ENCODE measurements around the gene EXOC3. TPM values are rescaled to one million over a fixed set of nuclear protein-coding genes. Genes with fewer than 3 reads are reported as not detected.

The EXOC3 gene
- total RNA-seq, 1 experiment from 2014 or later: 52.4 TPM

DNA sequence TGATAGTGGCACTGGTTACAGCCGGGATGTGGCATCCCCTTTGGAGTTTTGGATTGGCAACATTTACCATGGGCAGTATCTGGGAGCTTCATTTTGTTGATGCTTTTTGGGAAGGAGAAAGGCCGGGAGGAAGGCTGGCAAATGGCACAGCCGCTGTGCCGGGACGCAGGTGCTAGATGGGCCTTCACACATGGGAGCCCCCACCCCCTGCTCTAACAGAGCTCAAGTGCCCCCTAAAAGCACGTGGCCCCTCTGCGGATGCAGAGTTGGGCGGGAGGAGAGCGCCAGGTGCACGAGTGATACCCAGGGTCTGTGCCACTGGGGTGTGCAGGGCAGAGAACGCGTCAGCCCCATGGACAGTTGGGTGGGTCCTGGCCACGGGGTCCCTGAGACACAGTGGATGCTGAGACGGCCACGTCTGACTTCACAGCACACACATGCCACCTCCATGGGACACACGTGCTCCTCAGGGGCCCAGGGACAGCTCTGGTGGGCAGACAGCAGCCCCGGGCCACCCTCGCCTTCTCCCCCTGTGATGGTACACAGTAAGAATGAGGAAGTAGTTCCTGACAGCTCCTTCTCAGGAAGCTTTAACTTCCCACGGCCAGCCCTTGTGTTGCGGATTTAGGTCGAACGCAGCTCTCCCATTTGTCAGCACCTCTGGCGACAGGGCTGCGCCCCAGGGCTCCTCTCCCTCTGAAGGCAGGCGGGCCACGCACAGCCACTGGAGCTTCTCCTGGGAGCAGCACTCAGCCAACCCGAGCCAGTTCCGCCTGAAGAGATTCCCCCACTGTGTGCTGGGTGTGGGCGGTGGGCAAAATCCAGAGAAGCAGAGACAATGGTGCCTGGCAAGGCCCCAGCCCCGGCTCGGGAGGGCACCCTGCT, 70.5 kb downstream of the EXOC3 start:
- H3K27me3 ChIP-seq (ENCODE audit: insufficient read depth, low read length): no peaks in the 10 kb centered on the region; the same call in 1 of the 2 replicates
- RAD21 ChIA-PET (ENCODE audit: low non-redundant PET in 1 of 2, low total read pairs in 2 of 2, uncharacterized antibody in 2 of 2, unreplicated experiment in 2 of 2): no interaction called here
- no peaks in the 10 kb centered on the region for H3K9me3 ChIP-seq (ENCODE audit: control insufficient read depth in 1 of 2, insufficient read depth in 1 of 2, low read depth in 1 of 2, low read length in 2 of 2)
- CTCF ChIA-PET: no interaction called here
- TF ChIP-seq SIN3A (IDR thresholded peaks at IDR 0.05; ENCODE audit: low read depth) (no peak), POLR2AphosphoS5 (IDR thresholded peaks at IDR 0.05; ENCODE audit: low read depth, low read length) (no peak), RAD21 (IDR thresholded peaks at IDR 0.05; ENCODE audit: low read depth) (no peak), SRF (IDR thresholded peaks at IDR 0.05; ENCODE audit: low read depth) (no peak), SP1 (IDR thresholded peaks at IDR 0.05; ENCODE audit: low read depth) (no peak), TCF7L2 (IDR thresholded peaks at IDR 0.05; ENCODE audit: borderline replicate concordance, extremely low read depth, insufficient read depth, insufficient read length) (no peak)
- TF ChIP-seq, protein P1, sequence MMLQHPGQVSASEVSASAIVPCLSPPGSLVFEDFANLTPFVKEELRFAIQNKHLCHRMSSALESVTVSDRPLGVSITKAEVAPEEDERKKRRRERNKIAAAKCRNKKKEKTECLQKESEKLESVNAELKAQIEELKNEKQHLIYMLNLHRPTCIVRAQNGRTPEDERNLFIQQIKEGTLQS (IDR thresholded peaks at IDR 0.05): no peak
- TF ChIP-seq, protein P2, sequence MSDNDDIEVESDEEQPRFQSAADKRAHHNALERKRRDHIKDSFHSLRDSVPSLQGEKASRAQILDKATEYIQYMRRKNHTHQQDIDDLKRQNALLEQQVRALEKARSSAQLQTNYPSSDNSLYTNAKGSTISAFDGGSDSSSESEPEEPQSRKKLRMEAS (IDR thresholded peaks at IDR 0.05): no peak
- POLR2A ChIA-PET: no interaction called here
- H2AFZ ChIP-seq (ENCODE audit: low read depth, low read length, poor library complexity, severe bottlenecking): no peak overlapping the region
- H3K27ac ChIP-seq (ENCODE audit: low read depth, low read length): no peak overlapping the region
- H3K79me2 ChIP-seq (ENCODE audit: insufficient read depth, low read length): no peaks in the 10 kb centered on the region
- intact Hi-C loops (cut with micrococcal nuclease): no loop called here
- DNase-seq (ENCODE audit: low read depth, low spot score) (no peak), ATAC-seq (no peak)
- BruUV-seq (replicated peaks): no TSS peak
- H3K9ac ChIP-seq (ENCODE audit: low read length): no peak overlapping the region
- H3K4me3 ChIP-seq (replicated peaks in 1 of 2; ENCODE audit: low read depth in 1 of 2, low read length in 2 of 2): no peak overlapping the region
- H4K20me1 ChIP-seq (ENCODE audit: insufficient read depth): no peaks in the 10 kb centered on the region
- no peaks in the 10 kb centered on the region for H3K4me1 ChIP-seq (ENCODE audit: control insufficient read depth in 1 of 2, insufficient read depth in 2 of 2, low read length in 2 of 2)
- H3K4me2 ChIP-seq (ENCODE audit: low read length): no peak overlapping the region
- H3K36me3 ChIP-seq (ENCODE audit: control insufficient read depth in 1 of 2, insufficient read depth in 2 of 2, low read length in 2 of 2): no peaks in the 10 kb centered on the region
- H3K9me2 ChIP-seq (ENCODE audit: insufficient read depth): no peaks in the 10 kb centered on the region

DNA sequence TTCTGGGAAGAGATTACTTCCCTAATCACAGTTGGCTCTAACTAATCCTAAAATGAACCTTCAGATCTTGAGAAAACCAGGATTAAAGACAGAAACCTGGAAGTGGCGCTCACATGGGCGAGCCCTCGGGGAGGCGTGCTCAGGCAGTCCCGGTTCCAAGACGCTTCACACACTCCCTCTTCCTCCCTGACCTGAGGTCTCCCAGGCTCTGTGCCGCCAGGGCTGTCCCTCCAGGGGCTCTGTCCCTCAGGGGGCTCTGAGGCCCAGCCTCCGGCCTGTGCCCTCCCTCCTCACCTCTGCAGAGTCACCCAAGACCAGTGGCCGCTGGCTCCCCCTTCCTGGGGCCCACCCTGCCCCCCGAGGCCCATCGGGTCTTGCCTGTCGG, 71.1 kb downstream of the EXOC3 start:
- DNase-seq (ENCODE audit: low read depth, low spot score) (no peak), ATAC-seq (no peak)
- no peak overlapping the region for H3K4me3 ChIP-seq (replicated peaks in 1 of 2; ENCODE audit: low read depth in 1 of 2, low read length in 2 of 2)
- H3K36me3 ChIP-seq (ENCODE audit: control insufficient read depth in 1 of 2, insufficient read depth in 2 of 2, low read length in 2 of 2): no peaks in the 10 kb centered on the region
- no peaks in the 10 kb centered on the region for H3K79me2 ChIP-seq (ENCODE audit: insufficient read depth, low read length)
- POLR2A ChIA-PET: no interaction called here
- RAD21 ChIA-PET (ENCODE audit: low non-redundant PET in 1 of 2, low total read pairs in 2 of 2, uncharacterized antibody in 2 of 2, unreplicated experiment in 2 of 2): no interaction called here
- H3K27me3 ChIP-seq (ENCODE audit: insufficient read depth, low read length): no peaks in the 10 kb centered on the region; the same call in 1 of the 2 replicates
- H3K4me1 ChIP-seq (ENCODE audit: control insufficient read depth in 1 of 2, insufficient read depth in 2 of 2, low read length in 2 of 2): no peaks in the 10 kb centered on the region
- H4K20me1 ChIP-seq (ENCODE audit: insufficient read depth): no peaks in the 10 kb centered on the region
- TF ChIP-seq YY1 (IDR thresholded peaks at IDR 0.05; ENCODE audit: extremely low read depth, insufficient replicate concordance, low read depth, low read length): no peak
- no peak for TF ChIP-seq SP1 (IDR thresholded peaks at IDR 0.05; ENCODE audit: low read depth)
- TF ChIP-seq SRF (IDR thresholded peaks at IDR 0.05; ENCODE audit: low read depth): no peak
- no peak for TF ChIP-seq ZNF274 (IDR thresholded peaks at IDR 0.05; ENCODE audit: low read depth, low read length)
- TF ChIP-seq, protein P3, sequence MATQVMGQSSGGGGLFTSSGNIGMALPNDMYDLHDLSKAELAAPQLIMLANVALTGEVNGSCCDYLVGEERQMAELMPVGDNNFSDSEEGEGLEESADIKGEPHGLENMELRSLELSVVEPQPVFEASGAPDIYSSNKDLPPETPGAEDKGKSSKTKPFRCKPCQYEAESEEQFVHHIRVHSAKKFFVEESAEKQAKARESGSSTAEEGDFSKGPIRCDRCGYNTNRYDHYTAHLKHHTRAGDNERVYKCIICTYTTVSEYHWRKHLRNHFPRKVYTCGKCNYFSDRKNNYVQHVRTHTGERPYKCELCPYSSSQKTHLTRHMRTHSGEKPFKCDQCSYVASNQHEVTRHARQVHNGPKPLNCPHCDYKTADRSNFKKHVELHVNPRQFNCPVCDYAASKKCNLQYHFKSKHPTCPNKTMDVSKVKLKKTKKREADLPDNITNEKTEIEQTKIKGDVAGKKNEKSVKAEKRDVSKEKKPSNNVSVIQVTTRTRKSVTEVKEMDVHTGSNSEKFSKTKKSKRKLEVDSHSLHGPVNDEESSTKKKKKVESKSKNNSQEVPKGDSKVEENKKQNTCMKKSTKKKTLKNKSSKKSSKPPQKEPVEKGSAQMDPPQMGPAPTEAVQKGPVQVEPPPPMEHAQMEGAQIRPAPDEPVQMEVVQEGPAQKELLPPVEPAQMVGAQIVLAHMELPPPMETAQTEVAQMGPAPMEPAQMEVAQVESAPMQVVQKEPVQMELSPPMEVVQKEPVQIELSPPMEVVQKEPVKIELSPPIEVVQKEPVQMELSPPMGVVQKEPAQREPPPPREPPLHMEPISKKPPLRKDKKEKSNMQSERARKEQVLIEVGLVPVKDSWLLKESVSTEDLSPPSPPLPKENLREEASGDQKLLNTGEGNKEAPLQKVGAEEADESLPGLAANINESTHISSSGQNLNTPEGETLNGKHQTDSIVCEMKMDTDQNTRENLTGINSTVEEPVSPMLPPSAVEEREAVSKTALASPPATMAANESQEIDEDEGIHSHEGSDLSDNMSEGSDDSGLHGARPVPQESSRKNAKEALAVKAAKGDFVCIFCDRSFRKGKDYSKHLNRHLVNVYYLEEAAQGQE (IDR thresholded peaks at IDR 0.05; ENCODE audit: low read depth): no peak
- no peak for TF ChIP-seq CEBPB (IDR thresholded peaks at IDR 0.05; ENCODE audit: low read depth)
- TF ChIP-seq POLR2AphosphoS5 (IDR thresholded peaks at IDR 0.05; ENCODE audit: low read depth, low read length): no peak
- TF ChIP-seq POLR2A (IDR thresholded peaks at IDR 0.05; ENCODE audit: borderline replicate concordance, extremely low read depth, insufficient read depth, insufficient read length): no peak
- no peak for TF ChIP-seq EZH2 (IDR thresholded peaks at IDR 0.05)
- TF ChIP-seq CBX3 (IDR thresholded peaks at IDR 0.05; ENCODE audit: low read depth): no peak
- TF ChIP-seq FOSL1 (IDR thresholded peaks at IDR 0.05; ENCODE audit: low read depth): no peak
- TF ChIP-seq TCF7L2 (IDR thresholded peaks at IDR 0.05; ENCODE audit: borderline replicate concordance, extremely low read depth, insufficient read depth, insufficient read length): no peak
- TF ChIP-seq RAD21 (IDR thresholded peaks at IDR 0.05; ENCODE audit: low read depth): no peak
- TF ChIP-seq JUND (IDR thresholded peaks at IDR 0.05): no peak
- no peak overlapping the region for H3K27ac ChIP-seq (ENCODE audit: low read depth, low read length)
- no peaks in the 10 kb centered on the region for H3K9me2 ChIP-seq (ENCODE audit: insufficient read depth)
- intact Hi-C loops (cut with micrococcal nuclease): no loop called here
- no peak overlapping the region for H3K4me2 ChIP-seq (ENCODE audit: low read length)
- BruUV-seq (replicated peaks): no TSS peak
- CTCF ChIA-PET: no interaction called here
- no peak overlapping the region for H2AFZ ChIP-seq (ENCODE audit: low read depth, low read length, poor library complexity, severe bottlenecking)
- H3K9ac ChIP-seq (ENCODE audit: low read length): no peak overlapping the region
- no peaks in the 10 kb centered on the region for H3K9me3 ChIP-seq (ENCODE audit: control insufficient read depth in 1 of 2, insufficient read depth in 1 of 2, low read depth in 1 of 2, low read length in 2 of 2)
